ENCODE measurements around the gene ZNF385A. TPM values are rescaled to one million over a fixed set of nuclear protein-coding genes. Genes with fewer than 3 reads are reported as not detected.
A peak's percentile ranks its signal among the peaks of the same experiment; 100 is the strongest.

Gene ZNF385A
- total RNA-seq, 4 donors from 2014 or later, result 0.26 to 16.9 (median 3.2) TPM

- Histone ChIP-seq H3K27me3 (no peaks in the 10 kb centered on the region), H3K4me3 (no peak overlapping the region), H3K27ac (peak overlapping the region; percentile 94 to 97), H3K9me3 (no peaks in the 10 kb centered on the region), H3K36me3 (no peaks in the 10 kb centered on the region), H3K4me1 (peaks cover 7 to 12% of the 10 kb centered on the region in 2 donors)
- no peak for TF ChIP-seq POLR2A (IDR thresholded peaks at IDR 0.05)
- no peak for TF ChIP-seq CTCF (IDR thresholded peaks at IDR 0.05)
- no peak for DNase-seq
- intact Hi-C loops (cut with DNase I; ENCODE audit: low total_unique reads), result no loop called here
Measured at GRCh38 chr12:54411391-54412241, 27.1 kb upstream of the ZNF385A start.

GRCh38 chr12:54409267-54409666 lies 24.7 kb upstream of the ZNF385A start:
- DNase-seq, result no peak
- Histone ChIP-seq H3K4me3 (no peak overlapping the region), H3K4me1 (peaks cover 7 to 12% of the 10 kb centered on the region in 2 donors), H3K27ac (no peak overlapping the region), H3K36me3 (no peaks in the 10 kb centered on the region), H3K9me3 (no peaks in the 10 kb centered on the region), H3K27me3 (no peaks in the 10 kb centered on the region)
- intact Hi-C loops (cut with DNase I; ENCODE audit: low total_unique reads), result no loop called here
- TF ChIP-seq CTCF (IDR thresholded peaks at IDR 0.05) (no peak), POLR2A (IDR thresholded peaks at IDR 0.05) (no peak)

- H3K27ac ChIP-seq, result no peak overlapping the region
- no peaks in the 10 kb centered on the region for H3K36me3 ChIP-seq
- H3K4me1 ChIP-seq, result peaks cover under 1 to 1% of the 10 kb centered on the region in 2 donors
- intact Hi-C loops (cut with DNase I; ENCODE audit: low total_unique reads), result no loop called here
- no peak overlapping the region for H3K4me3 ChIP-seq
- TF ChIP-seq CTCF (IDR thresholded peaks at IDR 0.05) (no peak), POLR2A (IDR thresholded peaks at IDR 0.05) (no peak)
- no peaks in the 10 kb centered on the region for H3K9me3 ChIP-seq
- no peak for DNase-seq
- H3K27me3 ChIP-seq, result no peaks in the 10 kb centered on the region
Measured at GRCh38 chr12:54407183-54407905, 22.8 kb upstream of the ZNF385A start.

GRCh38 chr12:54405573-54405972 lies 21.0 kb upstream of the ZNF385A start:
- no peaks in the 10 kb centered on the region for H3K36me3 ChIP-seq
- no peaks in the 10 kb centered on the region for H3K4me1 ChIP-seq
- no peak for DNase-seq
- H3K27ac ChIP-seq, result peak overlapping the region in 1 of 2 donors; percentile 61
- H3K4me3 ChIP-seq, result no peak overlapping the region
- TF ChIP-seq CTCF (IDR thresholded peaks at IDR 0.05), result no peak
- TF ChIP-seq POLR2A (IDR thresholded peaks at IDR 0.05), result no peak
- no peaks in the 10 kb centered on the region for H3K27me3 ChIP-seq
- intact Hi-C loops (cut with DNase I; ENCODE audit: low total_unique reads), result no loop called here
- H3K9me3 ChIP-seq, result no peaks in the 10 kb centered on the region

GRCh38 chr12:54405106-54405505 lies 20.6 kb upstream of the ZNF385A start:
- Histone ChIP-seq H3K4me3 (no peak overlapping the region), H3K9me3 (no peaks in the 10 kb centered on the region), H3K27ac (peak overlapping the region; percentile 31 to 61), H3K36me3 (no peaks in the 10 kb centered on the region), H3K27me3 (no peaks in the 10 kb centered on the region), H3K4me1 (no peaks in the 10 kb centered on the region)
- TF ChIP-seq POLR2A (IDR thresholded peaks at IDR 0.05) (no peak), CTCF (IDR thresholded peaks at IDR 0.05) (no peak)
- no peak for DNase-seq
- intact Hi-C loops (cut with DNase I; ENCODE audit: low total_unique reads), result no loop called here
